Measurements from ENCODE around the gene ACCS.

Gene ACCS, protein sequence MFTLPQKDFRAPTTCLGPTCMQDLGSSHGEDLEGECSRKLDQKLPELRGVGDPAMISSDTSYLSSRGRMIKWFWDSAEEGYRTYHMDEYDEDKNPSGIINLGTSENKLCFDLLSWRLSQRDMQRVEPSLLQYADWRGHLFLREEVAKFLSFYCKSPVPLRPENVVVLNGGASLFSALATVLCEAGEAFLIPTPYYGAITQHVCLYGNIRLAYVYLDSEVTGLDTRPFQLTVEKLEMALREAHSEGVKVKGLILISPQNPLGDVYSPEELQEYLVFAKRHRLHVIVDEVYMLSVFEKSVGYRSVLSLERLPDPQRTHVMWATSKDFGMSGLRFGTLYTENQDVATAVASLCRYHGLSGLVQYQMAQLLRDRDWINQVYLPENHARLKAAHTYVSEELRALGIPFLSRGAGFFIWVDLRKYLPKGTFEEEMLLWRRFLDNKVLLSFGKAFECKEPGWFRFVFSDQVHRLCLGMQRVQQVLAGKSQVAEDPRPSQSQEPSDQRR

DNA sequence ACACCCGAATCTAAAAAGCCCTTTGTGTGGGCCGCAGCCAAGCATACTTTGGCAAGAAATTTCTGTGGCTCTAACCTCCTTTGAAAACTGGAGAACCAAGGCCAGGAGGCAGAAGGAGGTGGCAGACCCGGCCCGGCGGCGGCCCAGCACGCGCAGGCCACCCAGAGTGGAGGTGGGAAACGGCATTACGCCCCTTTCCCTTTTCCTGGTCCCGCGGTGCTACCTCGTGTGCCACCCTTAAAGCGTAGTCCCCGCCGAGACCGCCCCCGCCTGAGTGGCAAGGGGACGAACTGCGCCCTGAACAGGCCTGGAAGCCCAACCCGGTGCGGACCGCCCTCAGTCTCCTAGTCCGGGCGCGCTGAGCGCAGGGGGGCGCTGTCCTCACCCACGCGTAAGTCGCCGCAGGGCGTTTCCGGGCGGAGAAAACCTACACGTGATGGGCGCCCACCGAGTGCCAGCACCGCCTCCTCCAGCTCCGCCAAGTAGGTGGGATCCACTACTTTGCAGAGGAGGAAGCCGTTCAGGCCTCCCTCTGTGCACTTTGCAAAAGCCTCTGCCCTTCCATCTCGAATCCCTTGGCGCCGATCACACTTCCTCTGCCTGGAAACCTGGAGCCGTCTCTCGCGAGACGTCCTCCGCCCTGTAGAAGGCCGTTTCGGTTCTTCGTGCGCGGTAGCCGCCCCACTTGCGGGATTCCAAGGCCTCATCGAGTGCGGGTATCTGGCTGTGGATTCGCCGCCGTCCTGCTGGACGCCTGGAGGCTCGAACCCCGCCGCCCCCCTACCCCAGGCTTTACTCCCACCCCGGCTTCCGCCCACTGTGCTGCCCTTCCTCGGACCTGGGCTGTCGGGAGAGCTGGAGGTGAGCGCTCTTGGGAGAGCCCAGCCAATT is at the start of gene ACCS:
Gene ACCS, plus strand, starts transcription at position 430 of the 891 bp plus-strand sequence. CDS start 1,358 bp downstream, outside the sequence.
- DNase-seq, result peak; percentile 84

GRCh38 chr11:44016546-44017442 is 49.3 kb upstream of the ACCS start:
- DNase-seq, result no peak

GRCh38 chr11:44017443-44018126 is 48.5 kb upstream of the ACCS start:
- DNase-seq, result no peak

- no peak for DNase-seq
Measured at GRCh38 chr11:44018127-44018521, 47.9 kb upstream of the ACCS start.

DNA sequence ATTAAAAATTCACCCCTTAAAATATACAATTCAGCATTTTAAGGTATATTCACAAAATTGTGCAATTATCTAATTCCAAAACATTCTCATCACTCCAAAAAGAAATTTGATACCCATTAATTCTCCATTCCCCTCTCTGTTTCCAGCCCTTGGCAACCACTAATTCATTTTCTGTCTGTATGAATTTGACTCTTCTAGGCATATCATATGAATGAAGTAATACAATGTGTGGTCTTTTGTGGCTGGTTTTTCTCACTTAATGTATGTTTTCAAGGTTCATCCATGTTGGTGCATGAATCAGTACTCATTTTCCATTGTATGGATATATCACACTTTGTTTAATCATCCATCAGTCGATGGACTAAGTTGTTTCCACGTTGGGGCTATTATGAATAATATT is 47.2 kb upstream of the ACCS start:
- no peak for DNase-seq

DNA sequence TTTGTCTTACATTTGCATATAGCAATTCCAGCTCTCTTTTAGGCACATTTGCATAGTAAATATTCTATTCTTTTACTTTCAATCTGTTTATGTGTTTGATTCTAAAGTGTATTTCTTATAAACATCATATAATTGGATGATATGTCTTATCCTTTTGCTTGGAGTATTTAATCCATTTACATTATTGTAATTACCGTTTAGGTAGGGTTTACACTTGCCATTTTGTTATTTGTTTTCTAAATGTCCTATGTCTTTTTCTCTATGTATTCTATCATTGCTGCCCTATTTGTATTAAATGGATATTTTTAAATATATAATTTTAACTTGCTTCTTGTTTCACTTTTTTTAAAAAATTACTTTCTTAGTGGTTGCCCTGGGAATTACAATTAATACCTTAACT is 41.1 kb upstream of the ACCS start:
- DNase-seq, result no peak

DNA sequence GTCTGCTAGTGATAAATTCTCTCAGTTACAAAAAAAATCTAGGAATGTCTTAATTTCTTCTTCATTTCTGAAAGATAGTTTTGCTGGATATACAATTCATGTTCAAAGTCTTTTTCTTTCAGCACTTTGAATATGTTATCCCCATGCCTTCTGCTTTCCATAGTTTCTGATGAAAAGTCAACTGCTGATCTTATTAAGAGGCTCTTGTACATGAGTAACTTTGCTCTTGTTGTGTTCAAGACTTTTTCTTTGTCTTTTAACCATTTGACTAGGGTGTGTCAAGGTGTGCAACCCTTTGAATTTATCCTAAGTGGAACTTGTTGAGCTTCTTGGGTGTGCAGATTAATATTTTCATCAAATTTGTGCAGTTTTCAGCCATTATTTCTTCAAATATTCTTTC is 40.3 kb upstream of the ACCS start:
- no peak for DNase-seq

- no peak for DNase-seq
Measured at GRCh38 chr11:44028401-44028800, 37.7 kb upstream of the ACCS start.

GRCh38 chr11:44028816-44029506 is 37.1 kb upstream of the ACCS start:
- DNase-seq, result no peak

GRCh38 chr11:44029507-44029845 is 36.6 kb upstream of the ACCS start:
- no peak for DNase-seq

DNA sequence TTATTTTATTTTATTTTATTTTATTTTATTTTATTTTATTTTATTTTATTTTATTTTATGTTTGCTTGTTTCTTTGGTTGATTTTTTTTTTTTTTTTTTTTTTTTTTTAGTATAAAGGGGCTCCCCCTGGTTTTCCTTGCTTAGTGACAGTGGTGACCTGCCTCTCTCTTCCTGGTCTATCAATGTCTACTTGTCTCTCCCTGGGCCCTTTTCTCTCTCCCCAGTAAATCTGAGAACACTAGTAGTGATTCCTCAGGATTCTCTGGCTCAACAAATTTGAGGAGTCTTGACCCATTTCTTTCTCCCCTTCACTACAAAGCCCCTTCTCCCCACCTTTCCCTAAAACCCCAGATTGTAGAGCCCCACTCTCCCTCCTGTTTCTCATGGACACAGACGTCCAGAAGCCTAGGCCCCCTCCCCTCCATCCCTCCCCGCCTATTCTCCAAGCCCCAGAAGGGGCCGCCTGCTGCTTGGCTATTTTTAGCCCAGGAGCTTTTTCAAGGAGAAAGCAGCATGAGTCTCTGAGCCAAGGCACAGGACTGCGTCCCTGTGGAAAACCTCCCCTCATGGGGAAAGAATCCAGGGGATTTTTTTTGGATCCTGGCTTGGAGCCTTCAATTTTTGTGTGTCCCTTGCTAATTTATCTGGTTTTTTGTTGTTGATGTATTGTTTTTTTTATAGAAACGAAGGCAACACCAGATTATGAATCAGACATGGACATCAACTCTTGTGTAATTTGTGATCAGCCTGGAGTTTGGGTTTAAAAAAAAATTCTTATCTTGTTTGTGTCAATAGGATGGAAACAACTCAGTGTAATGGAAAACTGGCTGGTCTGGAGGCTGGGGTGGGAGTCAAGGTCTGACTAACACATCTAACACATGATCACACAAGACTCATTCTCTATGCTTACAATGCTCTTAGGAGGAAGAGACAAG is 35.8 kb upstream of the ACCS start:
- DNase-seq, result no peak

DNA sequence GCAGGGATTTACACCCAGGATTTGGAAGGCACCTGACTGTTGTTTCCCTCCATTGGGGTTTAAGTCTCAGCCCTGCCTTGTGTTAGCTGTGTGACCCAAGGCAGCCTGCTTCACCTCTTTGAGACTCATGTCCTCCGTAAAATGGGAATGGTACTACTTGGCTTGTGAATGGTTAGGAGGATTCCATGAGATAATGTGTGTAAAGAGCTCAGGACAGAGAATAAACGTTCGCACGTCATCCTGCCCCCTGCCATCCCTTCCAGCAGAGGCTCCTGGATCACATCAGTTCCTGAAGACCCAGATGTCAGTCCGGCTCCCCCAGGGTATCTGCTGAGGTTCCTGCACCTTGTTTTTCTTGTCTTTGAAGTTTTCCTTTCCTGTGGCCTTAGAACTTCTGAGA is 35.1 kb upstream of the ACCS start:
- no peak for DNase-seq

DNA sequence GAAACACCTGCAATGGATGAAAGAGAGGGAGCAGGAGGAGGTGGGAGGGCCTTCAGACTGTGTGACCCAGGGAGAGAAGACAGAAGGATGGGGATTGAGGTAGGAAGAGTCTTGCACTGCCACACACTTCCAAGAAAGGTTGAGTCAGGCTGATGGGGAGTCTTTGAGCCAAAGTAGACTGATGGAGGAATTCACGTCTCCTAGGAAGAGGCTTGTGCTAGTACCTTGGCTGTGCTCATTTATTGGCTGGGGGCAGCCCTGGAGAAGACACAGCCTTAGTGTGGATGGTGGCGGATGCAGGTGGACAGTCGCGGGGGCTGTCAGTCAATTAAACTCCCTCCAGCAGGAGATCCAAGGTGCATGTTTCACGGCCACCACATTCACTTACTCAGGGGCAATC is 34.5 kb upstream of the ACCS start:
- no peak for DNase-seq

DNA sequence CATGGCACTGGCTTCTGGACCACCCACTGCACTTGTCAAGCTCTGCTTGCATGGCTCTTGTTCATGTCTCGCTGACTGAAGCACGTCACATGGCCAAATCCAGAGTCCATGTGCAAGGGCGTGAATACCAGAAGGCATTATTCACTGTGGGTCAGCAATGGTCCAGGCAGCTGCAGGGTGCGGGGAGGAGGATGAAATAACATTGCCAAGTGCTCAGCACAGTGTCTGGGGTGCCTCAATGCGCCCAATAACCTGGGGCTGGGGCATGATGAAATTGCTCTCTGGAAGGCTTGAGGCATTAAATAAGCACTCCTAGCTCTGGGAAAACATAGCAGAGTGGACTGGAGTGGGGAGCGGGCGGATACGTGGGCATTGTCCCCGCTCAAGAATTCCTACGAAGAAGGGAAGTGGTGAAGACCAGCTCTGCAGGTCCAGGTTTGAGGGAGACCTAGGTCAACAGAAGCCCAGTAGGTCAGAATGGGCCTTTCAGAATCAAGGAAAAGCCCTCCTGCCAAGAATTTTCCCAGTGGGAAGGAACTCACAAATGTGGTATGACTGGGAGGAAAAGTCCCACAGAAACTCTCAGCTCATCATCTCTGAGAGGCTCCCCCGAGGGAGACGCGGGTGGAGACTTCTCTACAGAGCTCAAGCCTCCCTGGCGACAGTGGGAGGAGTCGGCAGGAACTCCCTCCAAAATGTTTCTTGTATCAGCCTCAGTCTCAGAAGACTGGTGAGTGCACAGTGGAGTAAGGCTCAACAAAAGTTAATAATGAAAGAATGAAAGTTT is 33.6 kb upstream of the ACCS start:
- DNase-seq, result no peak

- DNase-seq, result no peak
Measured at GRCh38 chr11:44033411-44033850, 32.6 kb upstream of the ACCS start.

DNA sequence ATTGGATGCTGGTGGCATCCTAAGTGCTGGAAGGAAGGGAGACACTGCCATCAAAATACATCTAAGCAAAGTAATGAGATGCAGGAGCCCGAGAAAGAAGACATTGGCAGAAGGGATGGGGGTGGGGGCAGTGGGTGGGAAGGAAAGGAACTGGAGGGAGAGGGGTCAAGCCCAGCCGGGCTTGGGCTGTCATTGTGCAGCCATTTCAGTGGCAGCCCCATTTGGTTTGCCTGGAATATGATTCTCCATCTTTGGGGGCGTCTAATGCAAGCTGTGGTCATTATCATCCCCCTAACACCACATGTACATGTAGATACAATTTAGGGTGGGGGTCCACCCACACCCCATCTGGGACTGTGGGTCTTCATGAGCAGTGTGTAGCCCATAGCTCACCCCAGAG is 32.2 kb upstream of the ACCS start:
- no peak for DNase-seq

DNA sequence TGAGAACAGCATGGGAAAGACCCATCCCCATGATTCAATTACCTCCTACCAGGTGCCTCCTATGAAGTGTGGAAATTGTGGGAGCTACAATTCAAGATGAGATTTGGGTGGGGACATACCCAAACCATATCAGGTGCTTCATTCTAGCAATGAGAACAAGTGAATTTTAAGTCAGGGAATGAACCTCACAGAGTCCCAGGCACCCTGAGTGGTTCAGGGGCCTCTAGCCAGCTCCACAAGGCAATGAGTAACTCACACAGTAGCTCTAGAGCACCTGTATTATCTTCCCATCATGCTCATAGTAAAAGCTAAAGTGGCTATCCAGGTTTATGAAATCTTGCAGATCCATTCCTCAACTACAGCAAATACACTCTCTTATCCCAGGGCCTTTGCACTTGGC is 31.4 kb upstream of the ACCS start:
- no peak for DNase-seq

DNA sequence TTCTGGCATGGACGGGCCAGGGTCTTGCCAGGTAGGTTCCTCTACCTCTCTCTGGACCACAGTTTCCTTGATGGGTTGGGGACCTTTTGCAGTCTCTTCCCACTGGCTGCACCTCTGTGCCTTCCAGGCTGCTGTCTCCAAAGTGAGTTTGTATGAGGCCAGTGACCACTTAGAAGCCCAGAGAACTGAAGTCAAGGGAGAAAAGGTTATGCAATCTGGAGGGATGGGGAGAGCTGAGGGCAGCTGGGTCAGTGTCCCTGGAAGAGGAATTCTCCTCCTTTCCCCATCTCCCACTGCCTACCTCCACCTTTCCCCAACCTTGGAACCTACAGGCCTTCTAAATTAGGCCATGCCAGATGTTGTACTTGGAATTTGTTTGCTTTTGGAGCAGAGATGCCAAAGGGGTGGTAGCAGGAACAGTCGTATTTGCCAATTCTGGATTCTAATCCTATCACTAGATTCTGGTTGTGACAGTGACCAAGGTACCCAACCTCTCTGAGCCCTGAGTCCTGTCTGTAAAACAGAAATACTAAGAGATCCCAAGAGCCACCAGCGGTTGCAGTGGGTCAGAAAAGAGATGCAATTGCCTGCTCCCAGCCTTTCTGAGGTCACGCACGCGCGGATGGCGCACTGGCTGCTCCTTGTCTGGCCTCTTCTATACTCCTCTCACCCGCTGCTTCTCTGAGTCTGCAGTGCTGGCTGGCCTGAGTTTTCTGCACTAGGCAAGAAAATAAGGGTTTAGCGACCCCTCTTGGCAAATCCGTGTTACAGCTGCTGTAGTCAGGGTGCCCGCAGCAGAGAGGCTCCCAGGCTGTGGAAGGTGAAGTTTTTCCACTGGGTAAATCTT is 29.0 kb upstream of the ACCS start:
- DNase-seq, result peak; percentile 11

- no peak for DNase-seq
Measured at GRCh38 chr11:44037658-44037998, 28.4 kb upstream of the ACCS start.
